Skeletal muscle satellite cell (primary cell): ENCODE results near the gene ADRA2C.

Experiments used
- H3K27me3 ChIP-seq: 2 replicates; pipeline ENCODE4 v1.7.0; 2013; ENCODE audit warnings: low read length; ENCODE audit not compliant: control insufficient read depth, insufficient read depth
- H3K36me3 ChIP-seq: 2 replicates; pipeline ENCODE4 v1.7.0; 2013; ENCODE audit warnings: mild to moderate bottlenecking, control low read depth, low read length; ENCODE audit not compliant: insufficient read depth
- H3K4me1 ChIP-seq: 2 replicates; pipeline ENCODE4 v1.7.0; 2013; ENCODE audit warnings: low read length; ENCODE audit not compliant: control insufficient read depth, insufficient read depth
- H3K4me2 ChIP-seq: 2 replicates; pipeline ENCODE4 v1.7.0; 2013; ENCODE audit warnings: mild to moderate bottlenecking, low read length
- H3K4me3 ChIP-seq: 2 replicates; pipeline ENCODE4 v1.7.0; 2013; ENCODE audit warnings: low read length
- H3K9ac ChIP-seq: 2 replicates; pipeline ENCODE4 v1.7.0; 2013; ENCODE audit warnings: mild to moderate bottlenecking, low read depth, low read length, moderate library complexity
- H3K9me3 ChIP-seq: replicated peaks from 2 replicates; pipeline ENCODE4 v1.7.0; 2013; ENCODE audit warnings: mild to moderate bottlenecking, control low read depth, low read length

Gene ADRA2C

GRCh38 chr4:3749081-3749480 is 17.1 kb upstream of the ADRA2C start:
- Histone ChIP-seq H3K27me3 (peaks cover 50% of the 10 kb centered on the region), H3K36me3 (no peaks in the 10 kb centered on the region), H3K9ac (no peak overlapping the region), H3K4me2 (no peak overlapping the region), H3K4me3 (no peak overlapping the region), H3K9me3 (no peaks in the 10 kb centered on the region), H3K4me1 (no peaks in the 10 kb centered on the region)

GRCh38 chr4:3750334-3750733 is 15.9 kb upstream of the ADRA2C start:
- Histone ChIP-seq H3K27me3 (peaks cover 39% of the 10 kb centered on the region), H3K9ac (no peak overlapping the region), H3K4me2 (no peak overlapping the region), H3K36me3 (no peaks in the 10 kb centered on the region), H3K9me3 (no peaks in the 10 kb centered on the region), H3K4me3 (no peak overlapping the region), H3K4me1 (no peaks in the 10 kb centered on the region)

- Histone ChIP-seq H3K36me3 (no peaks in the 10 kb centered on the region), H3K4me1 (no peaks in the 10 kb centered on the region), H3K4me3 (no peak overlapping the region), H3K9me3 (no peaks in the 10 kb centered on the region), H3K4me2 (no peak overlapping the region), H3K9ac (no peak overlapping the region), H3K27me3 (peaks cover 31% of the 10 kb centered on the region)
These were observed 14.2 kb upstream of the ADRA2C start for GRCh38 chr4:3752022-3752421.

- Histone ChIP-seq H3K4me1 (no peaks in the 10 kb centered on the region), H3K4me2 (no peak overlapping the region), H3K9me3 (no peaks in the 10 kb centered on the region), H3K36me3 (no peaks in the 10 kb centered on the region), H3K27me3 (peaks cover 14% of the 10 kb centered on the region), H3K4me3 (no peak overlapping the region), H3K9ac (no peak overlapping the region)
These were observed 12.3 kb upstream of the ADRA2C start for GRCh38 chr4:3753726-3754412.

GRCh38 chr4:3756343-3757059 is 9.7 kb upstream of the ADRA2C start:
- Histone ChIP-seq H3K4me3 (no peak overlapping the region), H3K4me2 (no peak overlapping the region), H3K4me1 (no peaks in the 10 kb centered on the region), H3K9ac (no peak overlapping the region), H3K36me3 (no peaks in the 10 kb centered on the region), H3K9me3 (no peaks in the 10 kb centered on the region), H3K27me3 (peaks cover 10% of the 10 kb centered on the region)

- Histone ChIP-seq H3K4me3 (no peak overlapping the region), H3K36me3 (no peaks in the 10 kb centered on the region), H3K9me3 (no peaks in the 10 kb centered on the region), H3K4me1 (no peaks in the 10 kb centered on the region), H3K27me3 (peaks cover 15% of the 10 kb centered on the region), H3K9ac (no peak overlapping the region), H3K4me2 (no peak overlapping the region)
These were observed 6.9 kb upstream of the ADRA2C start for GRCh38 chr4:3759236-3759635.

- Histone ChIP-seq H3K36me3 (no peaks in the 10 kb centered on the region), H3K4me2 (no peak overlapping the region), H3K4me3 (no peak overlapping the region), H3K4me1 (peaks cover 6% of the 10 kb centered on the region), H3K27me3 (peaks cover 21% of the 10 kb centered on the region), H3K9ac (no peak overlapping the region), H3K9me3 (no peaks in the 10 kb centered on the region)
These were observed 5.8 kb upstream of the ADRA2C start for GRCh38 chr4:3760346-3760745.

- Histone ChIP-seq H3K27me3 (peaks cover 21% of the 10 kb centered on the region), H3K36me3 (no peaks in the 10 kb centered on the region), H3K4me1 (peaks cover 7% of the 10 kb centered on the region), H3K4me3 (no peak overlapping the region), H3K9me3 (no peaks in the 10 kb centered on the region), H3K9ac (no peak overlapping the region), H3K4me2 (no peak overlapping the region)
These were observed 5.3 kb upstream of the ADRA2C start for GRCh38 chr4:3760841-3761240.

- Histone ChIP-seq H3K9ac (no peak overlapping the region), H3K4me3 (no peak overlapping the region), H3K4me2 (no peak overlapping the region), H3K9me3 (no peaks in the 10 kb centered on the region), H3K27me3 (peaks cover 28% of the 10 kb centered on the region), H3K36me3 (no peaks in the 10 kb centered on the region), H3K4me1 (peaks cover 7% of the 10 kb centered on the region)
These were observed 3.9 kb upstream of the ADRA2C start for GRCh38 chr4:3762264-3762663.

- Histone ChIP-seq H3K9me3 (no peaks in the 10 kb centered on the region), H3K27me3 (peaks cover 32% of the 10 kb centered on the region), H3K9ac (no peak overlapping the region), H3K4me3 (no peak overlapping the region), H3K4me2 (no peak overlapping the region), H3K4me1 (peaks cover 7% of the 10 kb centered on the region), H3K36me3 (no peaks in the 10 kb centered on the region)
These were observed 3.2 kb upstream of the ADRA2C start for GRCh38 chr4:3762753-3763549.

GRCh38 chr4:3765271-3766035 is 732 bp upstream of the ADRA2C start:
- no peaks in the 10 kb centered on the region for H3K36me3 ChIP-seq
- peaks cover 7% of the 10 kb centered on the region for H3K4me1 ChIP-seq
- peak overlapping the region; percentile 86 for H3K4me2 ChIP-seq
- H3K9me3 ChIP-seq = no peaks in the 10 kb centered on the region
- H3K4me3 ChIP-seq = peak overlapping the region; percentile 67
- H3K27me3 ChIP-seq = peaks cover 38% of the 10 kb centered on the region
- H3K9ac ChIP-seq = no peak overlapping the region
